Pancreas (tissue), 10 donors: ENCODE data around the gene GDPD5. TPM values are rescaled to one million over a fixed set of nuclear protein-coding genes. Genes with fewer than 3 reads are reported as not detected.
A peak's percentile ranks its signal among the peaks of the same experiment; 100 is the strongest.

Source experiments
- ATAC-seq, 4 donors: fragments of 200-7000 bp; cut with Tn5 transposase; one replicate each; pipeline versions ENCODE4 v1.8.0 to v1.9.1; 2020; ENCODE audit warnings: mild to moderate bottlenecking in 4 of 4, moderate library complexity in 4 of 4
- DNase-seq, 6 donors: peaks; one replicate each; pipeline ENCODE4 v3.0.0-alpha.2; 2020
- FAIRE-seq: peaks from 2 replicates; lab custom pipeline; 2012; peaks lifted over from hg19 to GRCh38; lab: Jason Lieb, UNC
- H3K27ac ChIP-seq, 4 donors: fragments of 200-600 bp; sonication (generic); 1 replicate in 3 of 4; 2 replicates in 1 of 4; pipeline versions ENCODE4 v1.5.0 to v1.8.0; 2020
- H3K27me3 ChIP-seq, 4 donors: fragments of 200-600 bp; one replicate each; pipeline ENCODE4 v1.8.0; 2021
- H3K36me3 ChIP-seq, 3 donors: fragments of 200-600 bp; sonication (generic) in 1 of 3; one replicate each; pipeline versions ENCODE4 v1.5.0 to v1.8.0; 2020 to 2021
- H3K4me1 ChIP-seq, 3 donors: fragments of 200-600 bp; one replicate each; pipeline ENCODE4 v1.8.0; 2021
- H3K4me3 ChIP-seq, 4 donors: fragments of 200-600 bp; sonication (generic) in 2 of 4; one replicate each; pipeline versions ENCODE4 v1.5.0 to v1.8.0; 2020 to 2021
- H3K9me3 ChIP-seq, 4 donors: fragments of 200-600 bp; one replicate each; pipeline ENCODE4 v1.8.0; 2021
- CTCF ChIP-seq, 4 donors: fragments of 200-600 bp; sonication (generic) in 3 of 4; IDR thresholded peaks; one replicate each; pipeline versions ENCODE4 v1.5.0 to v1.8.0; 2021; ENCODE audit warnings: antibody characterized with exemption in 4 of 4
- WGBS, 2 donors: extraction: QIAGEN DNeasy Blood & Tissue Kit; methylation state at CpG; one replicate each; pipeline ENCODE4 v1.1.7; 2013; 5-methylcytosine and 5-hydroxymethylcytosine counted together
- intact Hi-C, 3 donors: fragments of 100-400 bp; cut with DNase I; formaldehyde crosslinking; loops; one replicate each; pipeline versions ENCODE4 v1.11.1 to v1.14.2; 2022
- polyA plus RNA-seq, 2 donors: library from polyadenylated mRNA; stranded (reverse); fragments of 200-250 nt; gene quantifications; one replicate each; pipeline ENCODE4 v1.2.3, GENCODE V29; 2013
- total RNA-seq, 6 donors: library from RNA; stranded (reverse); fragmentation: NEBNext Ultra II Directional in 4 of 6; extraction: Animal tissue kit (Norgen Biotek cat#: 25700) in 4 of 6; gene quantifications; one replicate each; pipeline versions ENCODE4 v1.2.1 to v1.2.4, GENCODE V29; 2021 to 2023
- donor health status: healthy with polysubstance abuse.
- donor health status: DM: no; HTN: no; CAD: no; lungs with moderate emphysema.
- donor health status: DM: no; HTN: no; CAD: no.
- donor health status: control.
- donor health status: control.
- donor health status: Bipolar disorder and iron deficiency.
- donor health status: DM: yes; HTN: yes; CAD: no.
- donor health status: DM: no; HTN: no; CAD: no.
- donor health status: DM: no; HTN: no; CAD: no.
- donor health status: DM: yes; HTN: yes; CAD: no.

Gene GDPD5
- total and polyA plus RNA-seq, 8 donors = 24.3 to 92.9 (median 32.7) TPM

GRCh38 chr11:75474878-75475766, 50.6 kb downstream of the GDPD5 start:
- DNase-seq = peak in 2 of 6 donors; percentile 33 to 52
- Histone ChIP-seq H3K27me3 (no peaks in the 10 kb centered on the region), H3K4me1 (peaks cover 15 to 20% (median 18%) of the 10 kb centered on the region in 3 donors), H3K9me3 (no peaks in the 10 kb centered on the region), H3K36me3 (no peaks in the 10 kb centered on the region), H3K27ac (peak overlapping the region in 2 of 4 donors; percentile 17 to 61), H3K4me3 (no peak overlapping the region)
- TF ChIP-seq CTCF (IDR thresholded peaks at IDR 0.05) = no peak
- ATAC-seq = no peak
- intact Hi-C loops = no loop called here
- 82 to 88% methylated on average over 16 of the region's 16 CpGs for WGBS, 2 donors
- no peak for FAIRE-seq

GRCh38 chr11:75474240-75474639, 51.5 kb downstream of the GDPD5 start:
- H3K27ac ChIP-seq = no peak overlapping the region
- no peaks in the 10 kb centered on the region for H3K27me3 ChIP-seq
- H3K36me3 ChIP-seq = no peaks in the 10 kb centered on the region
- intact Hi-C loops = no loop called here
- H3K4me3 ChIP-seq = no peak overlapping the region
- ATAC-seq = no peak
- WGBS, 2 donors = 79 to 90% methylated on average over 1 of the region's 1 CpG
- TF ChIP-seq CTCF (IDR thresholded peaks at IDR 0.05) = no peak
- no peak for DNase-seq
- no peak for FAIRE-seq
- H3K4me1 ChIP-seq = peaks cover 15 to 20% (median 18%) of the 10 kb centered on the region in 3 donors
- H3K9me3 ChIP-seq = no peaks in the 10 kb centered on the region

- FAIRE-seq (no peak), ATAC-seq (no peak), DNase-seq (peak in 2 of 6 donors; percentile 38 to 41)
- Histone ChIP-seq H3K4me1 (peaks cover 15 to 20% (median 18%) of the 10 kb centered on the region in 3 donors), H3K9me3 (no peaks in the 10 kb centered on the region), H3K36me3 (no peaks in the 10 kb centered on the region), H3K4me3 (no peak overlapping the region), H3K27ac (no peak overlapping the region), H3K27me3 (no peaks in the 10 kb centered on the region)
- no peak for TF ChIP-seq CTCF (IDR thresholded peaks at IDR 0.05)
- intact Hi-C loops = no loop called here
- WGBS, 2 donors = 70 to 87% methylated on average over 6 of the region's 6 CpGs
Observed at GRCh38 chr11:75473684-75474083, 52.1 kb downstream of the GDPD5 start.

- DNase-seq (peak in 3 of 6 donors; percentile 12 to 29 (median 26)), ATAC-seq (no peak), FAIRE-seq (no peak)
- Histone ChIP-seq H3K9me3 (no peaks in the 10 kb centered on the region), H3K4me1 (peaks cover 11 to 16% (median 14%) of the 10 kb centered on the region in 3 donors), H3K27me3 (no peaks in the 10 kb centered on the region), H3K36me3 (no peaks in the 10 kb centered on the region), H3K4me3 (no peak overlapping the region), H3K27ac (no peak overlapping the region)
- WGBS, 2 donors = 92 to 98% methylated on average over 5 of the region's 5 CpGs
- intact Hi-C loops = no loop called here
- no peak for TF ChIP-seq CTCF (IDR thresholded peaks at IDR 0.05)
Observed at GRCh38 chr11:75472081-75472732, 53.5 kb downstream of the GDPD5 start.
